GM23248 (cell line): ENCODE data around the gene MMP14. TPM values are rescaled to one million over a fixed set of nuclear protein-coding genes. Genes with fewer than 3 reads are reported as not detected.
"Not testable (repeated sequence)": the region's sequence is repeated elsewhere in the genome, so short reads cannot be mapped to it uniquely, and the experiment has no call there.

ENCODE experiments used
- DNase-seq: peaks from one replicate; pipeline ENCODE4 v3.0.0-alpha.2; 2015
- H2AFZ ChIP-seq: fragments of 200-600 bp; sonication (generic); 2 replicates; pipeline ENCODE4 v1.6.1; 2016; ENCODE audit warnings: antibody characterized with exemption
- H3F3A ChIP-seq: fragments of 200-600 bp; sonication (generic); 2 replicates; pipeline ENCODE4 v1.6.1; 2016; ENCODE audit warnings: mild to moderate bottlenecking, antibody characterized with exemption, mixed run types; ENCODE audit not compliant: insufficient read depth
- H3K27ac ChIP-seq: fragments of 200-600 bp; sonication (generic); 2 replicates; pipeline ENCODE4 v1.5.1; 2016; ENCODE audit warnings: mild to moderate bottlenecking
- H3K27me3 ChIP-seq: fragments of 200-600 bp; sonication (generic); replicated peaks from 2 replicates; pipeline ENCODE4 v1.6.1; 2016; ENCODE audit warnings: mild to moderate bottlenecking; ENCODE audit not compliant: insufficient read depth
- H3K36me3 ChIP-seq: fragments of 200-600 bp; sonication (generic); 2 replicates; pipeline ENCODE4 v1.6.1; 2016; ENCODE audit warnings: low read depth, mild to moderate bottlenecking
- H3K4me1 ChIP-seq: fragments of 200-600 bp; sonication (generic); 2 replicates; pipeline ENCODE4 v1.6.1; 2016; ENCODE audit warnings: mild to moderate bottlenecking; ENCODE audit not compliant: insufficient read depth
- H3K4me2 ChIP-seq: fragments of 200-600 bp; sonication (generic); one replicate; pipeline ENCODE4 v1.6.1; 2016; ENCODE audit warnings: mild to moderate bottlenecking; ENCODE audit not compliant: unreplicated experiment
- H3K4me3 ChIP-seq: fragments of 200-600 bp; sonication (generic); 2 replicates; pipeline ENCODE4 v1.5.1; 2016; ENCODE audit warnings: mild to moderate bottlenecking
- H3K79me2 ChIP-seq: fragments of 200-600 bp; sonication (generic); 2 replicates; pipeline ENCODE4 v1.6.1; 2016; ENCODE audit warnings: mild to moderate bottlenecking; ENCODE audit not compliant: insufficient read depth
- H3K9ac ChIP-seq: fragments of 200-600 bp; sonication (generic); 2 replicates; pipeline ENCODE4 v1.6.1; 2016; ENCODE audit warnings: mild to moderate bottlenecking
- H3K9me2 ChIP-seq: fragments of 200-600 bp; sonication (generic); 2 replicates; pipeline ENCODE4 v1.6.1; 2016; ENCODE audit warnings: mixed run types, mild to moderate bottlenecking, moderate library complexity; ENCODE audit not compliant: insufficient read depth
- H3K9me3 ChIP-seq: fragments of 200-600 bp; sonication (generic); one replicate; pipeline ENCODE4 v1.6.1; 2017; ENCODE audit warnings: low read depth
- H4K20me1 ChIP-seq: fragments of 200-600 bp; sonication (generic); 2 replicates; pipeline ENCODE4 v1.6.0; 2016; ENCODE audit not compliant: insufficient read depth
- EZH2 ChIP-seq: fragments of 200-600 bp; sonication (generic); IDR thresholded peaks from 2 replicates; pipeline ENCODE4 v1.6.1; 2018; ENCODE audit warnings: antibody characterized with exemption, mild to moderate bottlenecking; ENCODE audit not compliant: insufficient read depth, poor library complexity, severe bottlenecking
- EZH2phosphoT487 ChIP-seq: fragments of 200-600 bp; sonication (generic); IDR thresholded peaks from 2 replicates; pipeline ENCODE4 v1.6.1; 2018; ENCODE audit warnings: antibody characterized with exemption, moderate library complexity, mild to moderate bottlenecking, low read depth; ENCODE audit not compliant: insufficient read depth
- WGBS, 2 experiments: methylation state at CpG; one replicate each; pipeline ENCODE4 v1.1.6; 2015 to 2017; ENCODE audit warnings: low lambda C conversion rate in 2 of 2, low coverage in 1 of 2; ENCODE audit errors: missing lambda C conversion rate in 2 of 2; 5-methylcytosine and 5-hydroxymethylcytosine counted together
- in situ Hi-C: fragments of 300-500 bp; cut with MboI; formaldehyde crosslinking; loops from 2 replicates; pipeline ENCODE4 v1.15.0; 2020
- polyA plus RNA-seq: library from polyadenylated mRNA; unstranded; fragments of >200 nt; fragmentation: Nextera tagmentation; extraction: Ambion mirVana; gene quantifications from 2 replicates; pipeline ENCODE4 v1.2.1, GENCODE V29; 2016
- total RNA-seq: library from RNA; depleted of rRNA; stranded (reverse); fragments of >200 nt; shearing (Covaris generic); gene quantifications from 2 replicates; pipeline ENCODE4 v1.2.3, GENCODE V29; 2014

Gene MMP14
- total and polyA plus RNA-seq, 2 experiments from 2014 or later: 50.1 to 450 TPM

DNA sequence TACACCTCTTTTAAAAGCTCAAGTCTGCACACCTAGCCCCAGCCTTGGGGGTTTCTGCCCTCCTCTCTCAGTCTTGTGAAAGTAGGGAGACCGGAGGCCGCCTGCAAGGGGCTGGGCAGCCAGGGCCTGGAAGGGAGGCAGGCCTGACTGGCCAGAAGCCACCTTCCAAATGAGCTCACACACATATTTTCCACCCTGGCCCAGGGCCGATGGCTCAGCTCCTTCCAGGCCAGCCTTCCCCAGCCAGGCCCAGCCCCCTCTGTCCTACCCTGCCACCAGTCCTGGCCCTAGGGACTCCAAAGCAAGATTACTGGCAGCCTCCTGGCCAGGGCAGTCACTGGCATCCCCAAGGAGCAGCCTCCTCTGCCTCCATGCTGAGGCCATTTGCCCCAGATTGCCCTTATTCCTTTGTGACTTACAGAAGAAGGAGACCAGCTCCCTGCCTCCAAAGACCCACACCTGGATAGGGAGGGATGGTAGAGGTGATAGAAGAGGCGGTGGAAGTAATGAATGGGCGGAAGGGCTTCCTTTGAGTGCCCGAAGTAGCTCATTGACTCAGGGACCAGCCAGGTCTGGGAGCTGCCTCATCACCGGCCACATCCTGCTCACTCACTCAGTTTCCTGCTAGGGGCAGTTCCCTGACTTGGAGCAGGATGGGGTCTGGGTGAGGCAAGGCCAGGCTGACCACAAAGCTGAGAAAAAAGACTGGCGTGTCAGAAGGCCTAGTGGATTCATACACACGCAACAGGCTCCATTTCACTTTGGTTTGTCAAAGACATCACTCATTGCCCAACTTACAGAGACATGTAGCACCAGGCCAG is 14.8 kb downstream of the MMP14 start:
- peak; percentile 98 for DNase-seq
- no peaks in the 10 kb centered on the region for H3K27me3 ChIP-seq
- peaks cover 60% of the 10 kb centered on the region for H3K4me1 ChIP-seq
- WGBS, 2 experiments: 2 to 3% methylated on average over 9 of the region's 9 CpGs
- H3K27ac ChIP-seq: peak overlapping the region; percentile 100
- H3K4me3 ChIP-seq: peak overlapping the region; percentile 60
- no peaks in the 10 kb centered on the region for H3K9me2 ChIP-seq
- peaks cover 5% of the 10 kb centered on the region for H3K79me2 ChIP-seq
- TF ChIP-seq EZH2phosphoT487: no peak
- no peak for TF ChIP-seq EZH2
- no peaks in the 10 kb centered on the region for H4K20me1 ChIP-seq
- H2AFZ ChIP-seq: peak overlapping the region; percentile 19; the same call in 1 of the 2 replicates
- H3K9me3 ChIP-seq: no peaks in the 10 kb centered on the region
- in situ Hi-C loops: loop anchor here (10.0 kb wide), 1 partner anchor 286 kb away; no protein-coding TSS in a partner anchor
- peaks cover 7% of the 10 kb centered on the region; the same call in 1 of the 2 replicates for H3K36me3 ChIP-seq
- H3K9ac ChIP-seq: peak overlapping the region; percentile 94
- peaks cover 52% of the 10 kb centered on the region for H3F3A ChIP-seq
- H3K4me2 ChIP-seq: peak overlapping the region; percentile 88

DNA sequence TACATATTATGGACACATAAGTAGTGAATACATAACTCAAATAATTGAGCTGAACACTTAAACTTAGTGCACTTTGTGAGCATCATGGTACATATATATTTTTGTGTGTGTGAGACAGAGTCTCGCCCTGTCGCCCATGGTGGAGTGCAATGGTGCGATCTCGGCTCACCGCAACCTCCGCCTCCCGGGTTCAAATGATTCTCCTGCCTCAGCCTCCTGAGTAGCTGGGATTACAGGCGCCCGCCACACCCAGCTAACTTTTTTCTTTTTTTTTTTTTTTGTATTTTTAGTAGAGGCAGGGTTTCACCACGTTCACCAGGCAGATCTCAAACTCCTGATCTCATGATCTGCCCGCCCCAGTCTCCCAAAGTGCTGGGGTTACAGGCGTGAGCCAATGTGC is 15.8 kb downstream of the MMP14 start:
- H4K20me1 ChIP-seq, H3K79me2 ChIP-seq, H3K36me3 ChIP-seq, H3K27me3 ChIP-seq, H3K9me3 ChIP-seq, H3K4me3 ChIP-seq, H3K9me2 ChIP-seq: not testable (repeated sequence)
- peaks cover 51% of the 10 kb centered on the region for H3K4me1 ChIP-seq
- peak overlapping the region; percentile 19 for H2AFZ ChIP-seq
- H3F3A ChIP-seq: peaks cover 44% of the 10 kb centered on the region
- H3K27ac ChIP-seq: peak overlapping the region; percentile 100
- peak overlapping the region; percentile 94 for H3K9ac ChIP-seq
- in situ Hi-C loops: loop anchor here (10.0 kb wide), 1 partner anchor 287 kb away; no protein-coding TSS in a partner anchor
- peak; percentile 23 for DNase-seq
- 60 to 63% methylated on average over 12 of the region's 12 CpGs for WGBS, 2 experiments
- peak overlapping the region; percentile 43 for H3K4me2 ChIP-seq

DNA sequence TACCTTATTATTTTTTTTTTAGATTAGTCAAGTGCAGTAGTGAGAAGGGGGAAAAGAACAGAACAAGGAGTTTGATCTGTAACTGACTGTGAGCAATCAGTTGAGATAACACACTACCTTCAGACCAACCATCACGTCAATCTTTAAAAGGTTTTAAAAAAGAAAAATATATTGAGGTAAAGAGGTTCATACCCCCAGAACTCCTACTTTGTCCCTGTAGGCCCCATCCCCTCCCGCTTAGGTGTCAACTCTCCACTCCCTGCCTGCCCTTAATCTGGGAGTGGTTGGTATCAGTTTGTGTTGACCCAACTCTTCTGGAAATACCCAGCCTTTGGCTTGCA is 16.2 kb downstream of the MMP14 start:
- no peak for DNase-seq
- Histone ChIP-seq H3K4me1 (peaks cover 50% of the 10 kb centered on the region), H3K27me3 (no peaks in the 10 kb centered on the region), H3K79me2 (no peaks in the 10 kb centered on the region), H3K9me2 (no peaks in the 10 kb centered on the region), H2AFZ (peak overlapping the region; percentile 99), H3K4me3 (peak overlapping the region; percentile 80; the same call in 1 of the 2 replicates), H3K27ac (peak overlapping the region; percentile 100), H3K4me2 (peak overlapping the region; percentile 94), H3K9ac (peak overlapping the region; percentile 94), H3F3A (peaks cover 44% of the 10 kb centered on the region), H4K20me1 (no peaks in the 10 kb centered on the region), H3K9me3 (no peaks in the 10 kb centered on the region), H3K36me3 (no peaks in the 10 kb centered on the region)
- TF ChIP-seq EZH2phosphoT487 (no peak), EZH2 (no peak)
- WGBS, 2 experiments: 47 to 55% methylated on average over 2 of the region's 2 CpGs
- in situ Hi-C loops: loop anchor here (10.0 kb wide), 1 partner anchor 288 kb away; no protein-coding TSS in a partner anchor

DNA sequence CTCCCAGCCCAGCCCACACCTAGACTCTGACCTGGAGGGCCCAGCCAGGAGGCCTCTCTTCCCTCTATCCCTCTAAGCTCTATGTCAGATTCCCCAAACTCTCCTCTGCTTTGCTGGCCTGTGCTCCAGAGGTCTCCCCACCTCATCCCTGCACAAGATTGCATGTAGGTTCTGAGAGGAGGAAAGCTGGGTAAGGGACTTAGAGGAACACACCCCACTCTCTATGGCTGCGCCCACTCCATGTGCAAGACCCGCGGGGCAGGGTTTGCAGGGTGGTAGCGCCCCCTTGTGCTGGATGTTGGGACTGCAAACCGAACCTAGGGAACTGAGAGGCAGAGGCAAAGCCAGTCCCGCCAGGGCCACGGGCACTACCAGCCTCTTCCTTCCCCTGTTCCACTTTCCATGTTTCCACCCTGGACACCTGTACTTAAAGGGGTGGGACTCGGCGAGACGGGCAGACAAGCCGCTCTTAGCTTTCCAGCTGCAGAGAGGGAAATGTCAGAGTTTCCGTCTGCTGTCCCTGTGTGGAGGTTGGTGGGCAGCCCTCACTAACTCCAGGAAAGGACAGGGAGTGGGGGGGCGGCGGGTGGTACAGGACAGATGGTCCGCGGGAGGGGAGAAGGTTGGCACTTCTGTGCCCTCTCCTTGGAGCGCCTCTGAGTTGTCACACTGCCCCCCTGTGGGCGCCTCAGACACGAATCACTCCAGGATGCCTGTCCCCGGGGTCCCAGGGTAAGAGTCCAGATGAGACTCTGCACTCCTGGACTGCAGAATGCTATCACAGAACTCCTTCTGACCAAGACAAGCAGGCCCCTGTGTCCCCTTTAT is 16.8 kb downstream of the MMP14 start:
- H2AFZ ChIP-seq: peak overlapping the region; percentile 99
- DNase-seq: peak; percentile 86
- no peaks in the 10 kb centered on the region for H3K79me2 ChIP-seq
- peaks cover 44% of the 10 kb centered on the region for H3K4me1 ChIP-seq
- H3K9me3 ChIP-seq: no peaks in the 10 kb centered on the region
- H3K9me2 ChIP-seq: no peaks in the 10 kb centered on the region
- peak overlapping the region; percentile 80 for H3K4me3 ChIP-seq
- TF ChIP-seq EZH2phosphoT487: no peak
- no peak for TF ChIP-seq EZH2
- no peaks in the 10 kb centered on the region for H3K27me3 ChIP-seq
- peak overlapping the region; percentile 94 for H3K4me2 ChIP-seq
- no peaks in the 10 kb centered on the region for H4K20me1 ChIP-seq
- WGBS, 2 experiments: 0 to 1% methylated on average over 18 to 20 of the region's 20 CpGs
- peaks cover 38% of the 10 kb centered on the region for H3F3A ChIP-seq
- in situ Hi-C loops: loop anchor here (10.0 kb wide), 1 partner anchor 288 kb away; no protein-coding TSS in a partner anchor
- peak overlapping the region; percentile 94 for H3K9ac ChIP-seq
- H3K36me3 ChIP-seq: no peaks in the 10 kb centered on the region
- H3K27ac ChIP-seq: peak overlapping the region; percentile 100

- H3K27ac ChIP-seq, H3K27me3 ChIP-seq, H3K4me3 ChIP-seq, H3K9me2 ChIP-seq, H2AFZ ChIP-seq, DNase-seq, H3K9me3 ChIP-seq, H3K4me2 ChIP-seq, H3K36me3 ChIP-seq, H3K9ac ChIP-seq, H3K79me2 ChIP-seq, H4K20me1 ChIP-seq: not testable (repeated sequence)
- H3F3A ChIP-seq: peaks cover 29% of the 10 kb centered on the region
- WGBS, 2 experiments: 95 to 98% methylated on average over 11 of the region's 11 CpGs
- in situ Hi-C loops: loop anchor here (10.0 kb wide), 1 partner anchor 289 kb away; no protein-coding TSS in a partner anchor
- H3K4me1 ChIP-seq: peaks cover 34% of the 10 kb centered on the region
Observed at GRCh38 chr14:22854296-22854695, 17.9 kb downstream of the MMP14 start.
